ENCODE results near the gene SLC28A2. TPM values are rescaled to one million over a fixed set of nuclear protein-coding genes. Genes with fewer than 3 reads are reported as not detected.
"Not testable (repeated sequence)": the region's sequence is repeated elsewhere in the genome, so short reads cannot be mapped to it uniquely, and the experiment has no call there.

SLC28A2 gene
- total RNA-seq, 1 donor from 2014 or later = not detected

- Mint-ChIP-seq H3K4me3 (ENCODE audit: unreplicated experiment) (no peak overlapping the region), H3K27me3 (ENCODE audit: low read depth, unreplicated experiment) (peaks cover 19% of the 10 kb centered on the region), H3K36me3 (ENCODE audit: low read depth, unreplicated experiment) (no peaks in the 10 kb centered on the region), H3K9me3 (ENCODE audit: unreplicated experiment) (peaks cover 3% of the 10 kb centered on the region), H3K27ac (ENCODE audit: unreplicated experiment) (no peak overlapping the region), H3K4me1 (ENCODE audit: low read depth, unreplicated experiment) (no peaks in the 10 kb centered on the region)
- no peak overlapping the region for H3K4me3 ChIP-seq (ENCODE audit: insufficient read depth, low read depth, low read length)
- H2AFZ ChIP-seq (ENCODE audit: low read depth, low read length) = no peak overlapping the region
- FAIRE-seq = no peak
- H3K27ac ChIP-seq (ENCODE audit: low read depth, low read length) = no peak overlapping the region
- H3K9ac ChIP-seq (ENCODE audit: low read length) = no peak overlapping the region
- no peak overlapping the region for H3K4me2 ChIP-seq (ENCODE audit: low read length)
- TF ChIP-seq, protein P1, sequence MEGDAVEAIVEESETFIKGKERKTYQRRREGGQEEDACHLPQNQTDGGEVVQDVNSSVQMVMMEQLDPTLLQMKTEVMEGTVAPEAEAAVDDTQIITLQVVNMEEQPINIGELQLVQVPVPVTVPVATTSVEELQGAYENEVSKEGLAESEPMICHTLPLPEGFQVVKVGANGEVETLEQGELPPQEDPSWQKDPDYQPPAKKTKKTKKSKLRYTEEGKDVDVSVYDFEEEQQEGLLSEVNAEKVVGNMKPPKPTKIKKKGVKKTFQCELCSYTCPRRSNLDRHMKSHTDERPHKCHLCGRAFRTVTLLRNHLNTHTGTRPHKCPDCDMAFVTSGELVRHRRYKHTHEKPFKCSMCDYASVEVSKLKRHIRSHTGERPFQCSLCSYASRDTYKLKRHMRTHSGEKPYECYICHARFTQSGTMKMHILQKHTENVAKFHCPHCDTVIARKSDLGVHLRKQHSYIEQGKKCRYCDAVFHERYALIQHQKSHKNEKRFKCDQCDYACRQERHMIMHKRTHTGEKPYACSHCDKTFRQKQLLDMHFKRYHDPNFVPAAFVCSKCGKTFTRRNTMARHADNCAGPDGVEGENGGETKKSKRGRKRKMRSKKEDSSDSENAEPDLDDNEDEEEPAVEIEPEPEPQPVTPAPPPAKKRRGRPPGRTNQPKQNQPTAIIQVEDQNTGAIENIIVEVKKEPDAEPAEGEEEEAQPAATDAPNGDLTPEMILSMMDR (IDR thresholded peaks at IDR 0.05; ENCODE audit: insufficient read depth, low read depth, low read length) = no peak
- no peak for TF ChIP-seq EZH2 (IDR thresholded peaks at IDR 0.05; ENCODE audit: insufficient read depth, low read length)
- no peaks in the 10 kb centered on the region for H3K36me3 ChIP-seq (ENCODE audit: insufficient read depth, low read length)
- no peaks in the 10 kb centered on the region for H3K9me3 ChIP-seq (ENCODE audit: insufficient read depth, low read depth, low read length)
- H4K20me1 ChIP-seq (ENCODE audit: insufficient read depth, low read length) = no peaks in the 10 kb centered on the region
- no peaks in the 10 kb centered on the region for H3K79me2 ChIP-seq (ENCODE audit: insufficient read depth, low read length)
- peaks cover 3% of the 10 kb centered on the region for H3K27me3 ChIP-seq (ENCODE audit: insufficient read depth, low read length)
- no peaks in the 10 kb centered on the region for H3K4me1 ChIP-seq (ENCODE audit: insufficient read depth, low read length)
- DNase-seq (ENCODE audit: low read depth) = no peak
Measured at GRCh38 chr15:45288947-45289346, 36.9 kb downstream of the SLC28A2 start.

DNA sequence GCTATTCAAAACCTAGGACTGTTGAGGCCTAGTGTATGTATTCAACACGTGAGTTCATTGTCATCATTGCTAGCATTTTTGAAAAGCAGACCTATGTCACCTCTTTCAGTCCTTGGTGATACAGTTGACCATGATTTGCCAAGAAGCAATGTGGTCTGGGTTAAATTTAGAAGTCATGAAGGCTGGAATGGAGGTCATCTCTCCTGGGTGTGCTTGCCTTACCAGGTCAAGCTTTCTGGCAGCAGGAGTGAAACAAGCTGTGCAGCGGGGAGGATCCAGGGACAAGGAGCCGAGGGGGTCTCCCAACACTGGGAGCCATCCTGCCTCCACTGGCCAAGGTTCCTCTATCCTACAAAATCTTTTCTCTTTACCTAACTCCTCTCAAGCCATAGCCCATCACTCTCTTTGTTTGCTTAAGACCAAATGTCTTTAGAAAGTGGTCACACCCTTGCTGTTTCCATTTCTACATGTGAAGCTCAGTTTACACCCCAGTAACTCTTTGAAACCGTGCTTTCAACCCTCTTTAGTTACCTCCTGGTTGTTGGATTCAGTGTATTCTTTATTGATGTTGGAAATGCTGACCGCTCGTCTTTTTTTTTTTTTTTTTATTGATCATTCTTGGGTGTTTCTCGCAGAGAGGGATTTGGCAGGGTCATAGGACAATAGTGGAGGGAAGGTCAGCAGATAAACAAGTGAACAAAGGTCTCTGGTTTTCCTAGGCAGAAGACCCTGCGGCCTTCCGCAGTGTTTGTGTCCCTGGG lies 40.0 kb downstream of the SLC28A2 start:
- H3K9me3 Mint-ChIP-seq (ENCODE audit: unreplicated experiment) = peaks cover 8% of the 10 kb centered on the region
- no peak for DNase-seq (ENCODE audit: low read depth)

GRCh38 chr15:45293326-45293725 lies 41.3 kb downstream of the SLC28A2 start:
- not testable (repeated sequence) for H3K36me3 Mint-ChIP-seq (ENCODE audit: low read depth, unreplicated experiment); FAIRE-seq; H3K27me3 ChIP-seq (ENCODE audit: insufficient read depth, low read length); H3K4me2 ChIP-seq (ENCODE audit: low read length); H3K4me3 ChIP-seq (ENCODE audit: insufficient read depth, low read depth, low read length); H3K9me3 ChIP-seq (ENCODE audit: insufficient read depth, low read depth, low read length); H3K9ac ChIP-seq (ENCODE audit: low read length); H3K9me3 Mint-ChIP-seq (ENCODE audit: unreplicated experiment); H2AFZ ChIP-seq (ENCODE audit: low read depth, low read length); H3K79me2 ChIP-seq (ENCODE audit: insufficient read depth, low read length); H3K27ac Mint-ChIP-seq (ENCODE audit: unreplicated experiment); H3K4me1 ChIP-seq (ENCODE audit: insufficient read depth, low read length); H3K4me3 Mint-ChIP-seq (ENCODE audit: unreplicated experiment); H4K20me1 ChIP-seq (ENCODE audit: insufficient read depth, low read length); H3K36me3 ChIP-seq (ENCODE audit: insufficient read depth, low read length); DNase-seq (ENCODE audit: low read depth); H3K4me1 Mint-ChIP-seq (ENCODE audit: low read depth, unreplicated experiment); H3K27ac ChIP-seq (ENCODE audit: low read depth, low read length)
- peaks cover 10% of the 10 kb centered on the region for H3K27me3 Mint-ChIP-seq (ENCODE audit: low read depth, unreplicated experiment)

More for the DNA sequence above, 40.0 kb downstream of the SLC28A2 start:
- H3K27ac Mint-ChIP-seq (ENCODE audit: unreplicated experiment) = no peak overlapping the region
- Histone ChIP-seq H3K36me3 (ENCODE audit: insufficient read depth, low read length) (no peaks in the 10 kb centered on the region), H4K20me1 (ENCODE audit: insufficient read depth, low read length) (no peaks in the 10 kb centered on the region), H3K27me3 (ENCODE audit: insufficient read depth, low read length) (peaks cover 3% of the 10 kb centered on the region), H3K9me3 (ENCODE audit: insufficient read depth, low read depth, low read length) (no peaks in the 10 kb centered on the region), H3K27ac (ENCODE audit: low read depth, low read length) (no peak overlapping the region), H3K9ac (ENCODE audit: low read length) (no peak overlapping the region), H2AFZ (ENCODE audit: low read depth, low read length) (no peak overlapping the region), H3K4me2 (ENCODE audit: low read length) (no peak overlapping the region), H3K4me1 (ENCODE audit: insufficient read depth, low read length) (no peaks in the 10 kb centered on the region), H3K79me2 (ENCODE audit: insufficient read depth, low read length) (no peaks in the 10 kb centered on the region), H3K4me3 (ENCODE audit: insufficient read depth, low read depth, low read length) (no peak overlapping the region)
- no peak for FAIRE-seq
- TF ChIP-seq EZH2 (IDR thresholded peaks at IDR 0.05; ENCODE audit: insufficient read depth, low read length) = no peak
- TF ChIP-seq, protein P1 (IDR thresholded peaks at IDR 0.05; ENCODE audit: insufficient read depth, low read depth, low read length) = no peak
- no peaks in the 10 kb centered on the region for H3K4me1 Mint-ChIP-seq (ENCODE audit: low read depth, unreplicated experiment)
- no peak overlapping the region for H3K4me3 Mint-ChIP-seq (ENCODE audit: unreplicated experiment)
- peaks cover 15% of the 10 kb centered on the region for H3K27me3 Mint-ChIP-seq (ENCODE audit: low read depth, unreplicated experiment)
- H3K36me3 Mint-ChIP-seq (ENCODE audit: low read depth, unreplicated experiment) = peaks cover 2% of the 10 kb centered on the region

GRCh38 chr15:45298964-45299378 lies 46.9 kb downstream of the SLC28A2 start:
- H3K4me1 ChIP-seq (ENCODE audit: insufficient read depth, low read length); H3K9me3 Mint-ChIP-seq (ENCODE audit: unreplicated experiment); H4K20me1 ChIP-seq (ENCODE audit: insufficient read depth, low read length); H3K27me3 Mint-ChIP-seq (ENCODE audit: low read depth, unreplicated experiment); FAIRE-seq; H3K27ac Mint-ChIP-seq (ENCODE audit: unreplicated experiment); H3K79me2 ChIP-seq (ENCODE audit: insufficient read depth, low read length); H3K4me1 Mint-ChIP-seq (ENCODE audit: low read depth, unreplicated experiment); H3K36me3 ChIP-seq (ENCODE audit: insufficient read depth, low read length); H3K4me2 ChIP-seq (ENCODE audit: low read length); H2AFZ ChIP-seq (ENCODE audit: low read depth, low read length); H3K4me3 ChIP-seq (ENCODE audit: insufficient read depth, low read depth, low read length); H3K9ac ChIP-seq (ENCODE audit: low read length); H3K36me3 Mint-ChIP-seq (ENCODE audit: low read depth, unreplicated experiment); H3K9me3 ChIP-seq (ENCODE audit: insufficient read depth, low read depth, low read length); H3K4me3 Mint-ChIP-seq (ENCODE audit: unreplicated experiment); DNase-seq (ENCODE audit: low read depth); H3K27me3 ChIP-seq (ENCODE audit: insufficient read depth, low read length); H3K27ac ChIP-seq (ENCODE audit: low read depth, low read length): not testable (repeated sequence)

Measured in astrocyte (in vitro differentiated cells and primary cell).